ENCODE data around the gene MEIS1. TPM values are rescaled to one million over a fixed set of nuclear protein-coding genes. Genes with fewer than 3 reads are reported as not detected.

MEIS1 gene
- total and polyA plus RNA-seq, 2 of the 8 experiments (the other 6 are each of a cell fraction or from before 2014, with no cell fraction given) = 0.17 to 1.2 TPM

- Histone ChIP-seq H2AFZ (ENCODE audit: low read length) (no peak overlapping the region), H3K79me1 (ENCODE audit: low read depth, low read length) (no peaks in the 10 kb centered on the region), H3K23ac (ENCODE audit: insufficient read length) (no peak overlapping the region), H3K27ac (ENCODE audit: low read depth, low read length) (no peak overlapping the region), H4K5ac (ENCODE audit: insufficient read length, low read depth, low read length) (no peak overlapping the region), H2BK5ac (ENCODE audit: low read depth, low read length) (no peak overlapping the region), H3K79me2 (ENCODE audit: control insufficient read depth in 1 of 2, insufficient read depth in 2 of 2, low read length in 2 of 2) (no peaks in the 10 kb centered on the region), H2BK12ac (ENCODE audit: low read depth, low read length) (no peak overlapping the region), H3K18ac (ENCODE audit: extremely low read depth, low read length) (no peak overlapping the region), H3K36me3 (ENCODE audit: control insufficient read depth in 2 of 4, insufficient read depth in 4 of 4, low read length in 3 of 4) (no peaks in the 10 kb centered on the region), H3K4me1 (replicated peaks in 1 of 4; ENCODE audit: control insufficient read depth in 3 of 4, insufficient read depth in 4 of 4, low read length in 3 of 4) (peaks cover 0 to 4% (median 1%) of the 10 kb centered on the region in 4 experiments; a peak in 5 of 7 replicates), H4K8ac (ENCODE audit: extremely low read depth, insufficient read depth, low read length) (no peak overlapping the region), H3K4me2 (ENCODE audit: insufficient read depth in 1 of 2, low read depth in 2 of 2, low read length in 2 of 2) (no peak overlapping the region), H3K14ac (ENCODE audit: insufficient read length) (no peak overlapping the region), H4K91ac (replicated peaks; ENCODE audit: insufficient read length, low read length) (no peak overlapping the region), H2BK15ac (ENCODE audit: low read length) (no peak overlapping the region), H3K4ac (replicated peaks; ENCODE audit: insufficient read length, low read depth, low read length) (no peak overlapping the region), H2AK5ac (ENCODE audit: low read depth, low read length) (no peak overlapping the region), H3K23me2 (ENCODE audit: low read depth, low read length) (no peaks in the 10 kb centered on the region), H2BK20ac (ENCODE audit: low read length) (no peak overlapping the region), H3K27me3 (replicated peaks in 1 of 4; ENCODE audit: control insufficient read depth in 3 of 4, extremely low read depth in 1 of 4, insufficient read depth in 3 of 4, low read length in 3 of 4) (peaks cover 0 to 1% (median 0%) of the 10 kb centered on the region in 4 experiments; a peak in 1 of 7 replicates), H3K56ac (replicated peaks; ENCODE audit: insufficient read length, low read depth, low read length) (no peak overlapping the region), H3K4me3 (ENCODE audit: extremely low read depth in 1 of 4, insufficient read depth in 2 of 4, low read depth in 3 of 4, low read length in 4 of 4) (no peak overlapping the region), H3K9ac (replicated peaks in 1 of 4; ENCODE audit: extremely low read depth in 1 of 4, low read depth in 3 of 4, low read length in 3 of 4) (no peak overlapping the region), H2BK120ac (replicated peaks; ENCODE audit: low read depth, low read length) (no peak overlapping the region), H4K20me1 (replicated peaks in 1 of 2; ENCODE audit: control insufficient read depth in 1 of 2, insufficient read depth in 2 of 2, low read length in 2 of 2) (no peaks in the 10 kb centered on the region), H3K9me3 (ENCODE audit: insufficient read depth in 2 of 2, low read depth in 1 of 2, low read length in 1 of 2) (no peaks in the 10 kb centered on the region)
- ChIA-PET CTCF (ENCODE audit: partially characterized antibody) (interaction anchor here (0.6 to 1.4 kb wide), 3 partner anchors 40 to 868 kb away, joined by 3 read pairs; no protein-coding TSS in a partner anchor), POLR2A (ENCODE audit: partially characterized antibody) (no interaction called here)
- no peak for DNase-seq (ENCODE audit: low read depth in 1 of 2, low spot score in 2 of 2)
- WGBS, 2 experiments (ENCODE audit: extremely low coverage in 1 of 2, insufficient coverage in 1 of 2, insufficient read length in 1 of 2, insufficient replicate concordance in 2 of 2, low coverage in 1 of 2, low lambda C conversion rate in 2 of 2, missing lambda C conversion rate in 1 of 2) = 85% methylated on average over 3 of the region's 3 CpGs; no CpG with 5 or more reads in 1 of the 2 experiments
- FAIRE-seq = no peak
- TF ChIP-seq TCF12 (IDR thresholded peaks at IDR 0.05; ENCODE audit: low read depth, low read length) (no peak), ASH2L (IDR thresholded peaks at IDR 0.05; ENCODE audit: low read length) (no peak), MAX (IDR thresholded peaks at IDR 0.05) (no peak), RXRA (IDR thresholded peaks at IDR 0.05; ENCODE audit: insufficient read depth, low read depth, low read length) (no peak), RNF2 (IDR thresholded peaks at IDR 0.05; ENCODE audit: borderline replicate concordance, low read depth, low read length, missing control alignments, poor library complexity, severe bottlenecking) (no peak), KDM5A (IDR thresholded peaks at IDR 0.05; ENCODE audit: low read length) (no peak), CEBPB (IDR thresholded peaks at IDR 0.05; ENCODE audit: low read depth, low read length) (no peak), ZNF274 (IDR thresholded peaks at IDR 0.05; ENCODE audit: borderline replicate concordance, extremely low read depth, low read length) (no peak), ATF2 (IDR thresholded peaks at IDR 0.05; ENCODE audit: low read length) (no peak), FOSL1 (IDR thresholded peaks at IDR 0.05; ENCODE audit: insufficient read depth, low read depth, low read length) (no peak), TAF1 (IDR thresholded peaks at IDR 0.05; ENCODE audit: low read depth, low read length) (no peak)
These were observed 100.8 kb downstream of the MEIS1 start for GRCh38 chr2:66535574-66536289.

Data from H1 (cell line).